G401.6 (cell line): ENCODE results near the gene EXOSC5.
"Not testable (repeated sequence)": the region's sequence is repeated elsewhere in the genome, so short reads cannot be mapped to it uniquely, and the experiment has no call there.

Experiments
- FAIRE-seq: peaks from 2 replicates; lab custom pipeline; 2012; peaks lifted over from hg19 to GRCh38; lab: Jason Lieb, UNC

Gene EXOSC5

GRCh38 chr19:41426116-41426841 lies 29.1 kb upstream of the EXOSC5 start:
- FAIRE-seq: no peak

GRCh38 chr19:41425174-41426115 lies 28.3 kb upstream of the EXOSC5 start:
- no peak for FAIRE-seq

- FAIRE-seq: no peak
These were observed 27.4 kb upstream of the EXOSC5 start for GRCh38 chr19:41424335-41425173.

GRCh38 chr19:41422955-41423354 lies 25.8 kb upstream of the EXOSC5 start:
- FAIRE-seq: no peak

- FAIRE-seq: no peak
These were observed 25.3 kb upstream of the EXOSC5 start for GRCh38 chr19:41422456-41422855.

GRCh38 chr19:41421973-41422372 lies 24.8 kb upstream of the EXOSC5 start:
- FAIRE-seq: no peak

- no peak for FAIRE-seq
These were observed 24.2 kb upstream of the EXOSC5 start for GRCh38 chr19:41421314-41421713.

DNA sequence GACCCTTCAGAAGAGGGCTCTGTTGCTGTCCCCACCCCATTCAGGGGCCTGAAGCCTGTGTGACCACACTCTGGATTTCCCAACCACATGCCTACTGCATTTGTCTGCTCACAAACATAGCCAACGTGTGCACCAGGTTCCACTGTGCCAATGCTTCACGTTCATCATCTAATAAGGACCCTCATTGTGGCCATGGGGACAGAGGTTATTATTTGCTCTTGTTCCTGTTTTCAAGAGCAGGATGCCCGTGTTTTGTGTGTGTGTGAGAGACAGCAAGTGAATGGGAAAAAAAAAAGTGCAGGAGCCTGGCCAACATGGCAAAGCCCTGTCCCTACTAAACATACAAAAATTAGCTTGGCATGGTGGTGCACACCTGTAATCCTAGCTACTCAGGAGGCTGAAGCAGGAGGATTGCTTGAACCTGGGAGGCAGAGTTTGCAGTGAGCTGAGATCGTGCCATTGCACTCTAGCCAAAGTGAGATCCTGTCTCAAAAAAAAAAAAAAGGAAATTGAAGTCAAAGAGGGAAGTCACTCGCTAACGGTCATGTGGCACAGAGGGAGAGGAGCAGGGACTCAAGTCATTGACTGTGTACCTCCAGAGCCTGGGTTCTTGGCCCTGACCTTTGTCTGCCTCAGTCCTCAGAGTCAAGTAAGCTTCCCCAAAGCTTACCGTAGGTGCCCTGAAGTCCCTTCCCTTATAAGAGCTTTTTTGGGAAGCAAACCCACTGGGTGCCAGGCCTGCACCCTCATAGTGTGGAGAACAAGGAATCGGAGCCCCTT lies 23.1 kb upstream of the EXOSC5 start:
- no peak for FAIRE-seq

GRCh38 chr19:41416194-41416674 lies 19.1 kb upstream of the EXOSC5 start:
- FAIRE-seq: no peak

DNA sequence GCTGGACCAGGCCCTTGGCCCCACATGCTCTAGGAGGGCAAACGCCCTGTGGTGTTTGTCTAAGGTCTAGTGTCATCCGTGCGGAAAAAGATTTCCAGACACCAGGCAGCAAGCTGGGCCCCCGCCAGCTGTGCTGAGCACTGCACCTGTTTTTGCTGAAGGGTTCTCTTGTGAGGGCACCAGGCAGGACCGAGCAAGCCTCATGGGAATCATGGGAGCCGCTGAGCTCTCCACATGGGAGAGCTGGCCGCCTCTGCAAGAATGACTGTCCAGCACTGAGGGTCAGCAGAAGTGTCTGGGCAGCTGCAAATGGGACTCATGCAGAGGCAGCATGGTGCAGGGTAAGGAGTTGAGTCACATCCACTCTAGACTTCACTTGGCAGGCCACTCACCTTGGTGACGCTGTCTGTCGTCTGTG lies 18.0 kb upstream of the EXOSC5 start:
- FAIRE-seq: no peak

- no peak for FAIRE-seq
These were observed 17.3 kb upstream of the EXOSC5 start for GRCh38 chr19:41414461-41414860.

- FAIRE-seq: no peak
These were observed 16.8 kb upstream of the EXOSC5 start for GRCh38 chr19:41413947-41414346.

DNA sequence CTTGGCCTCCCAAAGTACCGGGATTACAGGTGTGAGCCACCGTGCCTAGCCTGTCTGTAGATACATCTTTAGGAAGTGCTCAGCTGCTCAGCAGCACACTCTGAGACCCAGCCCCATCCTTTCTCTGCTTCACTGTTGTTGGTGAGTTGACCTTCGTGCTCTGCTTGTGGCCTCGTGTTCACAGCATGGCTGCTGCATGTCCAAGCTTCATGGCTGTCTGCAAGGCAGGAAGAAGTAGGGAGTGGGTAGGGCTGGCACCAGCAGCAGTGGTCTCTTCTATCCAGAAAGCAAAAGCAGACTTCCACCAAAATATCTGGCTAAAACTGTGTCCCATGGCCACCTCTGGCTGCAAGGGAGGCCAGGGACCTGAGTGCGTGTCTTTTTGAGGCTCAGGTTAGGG lies 15.8 kb upstream of the EXOSC5 start:
- FAIRE-seq: no peak

- FAIRE-seq: no peak
These were observed 14.8 kb upstream of the EXOSC5 start for GRCh38 chr19:41411968-41412265.

- FAIRE-seq: no peak
These were observed 14.2 kb upstream of the EXOSC5 start for GRCh38 chr19:41411100-41411967.

GRCh38 chr19:41410336-41411054 lies 13.3 kb upstream of the EXOSC5 start:
- FAIRE-seq: no peak

DNA sequence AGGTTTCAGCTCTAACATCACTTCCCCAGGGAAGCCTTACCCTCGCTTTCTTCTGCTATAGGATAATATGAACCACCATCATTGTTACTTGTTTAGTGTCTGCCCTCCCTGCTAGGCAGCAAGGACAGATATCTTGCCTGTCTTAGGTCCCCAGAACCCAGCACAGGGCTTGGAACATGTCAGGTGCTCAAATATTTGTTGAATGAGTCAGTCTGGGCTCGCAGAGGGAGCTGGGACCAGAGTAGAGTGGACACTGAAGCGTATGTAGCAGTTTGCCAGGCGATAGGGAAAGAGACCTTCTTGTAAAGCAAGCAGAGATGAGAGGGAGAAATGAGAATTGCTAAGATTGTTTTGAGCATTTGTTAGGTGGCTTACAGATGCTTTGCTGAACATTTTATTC lies 12.1 kb upstream of the EXOSC5 start:
- FAIRE-seq: no peak

GRCh38 chr19:41408846-41409245 lies 11.7 kb upstream of the EXOSC5 start:
- not testable (repeated sequence) for FAIRE-seq

- no peak for FAIRE-seq
These were observed 11.1 kb upstream of the EXOSC5 start for GRCh38 chr19:41408256-41408655.

DNA sequence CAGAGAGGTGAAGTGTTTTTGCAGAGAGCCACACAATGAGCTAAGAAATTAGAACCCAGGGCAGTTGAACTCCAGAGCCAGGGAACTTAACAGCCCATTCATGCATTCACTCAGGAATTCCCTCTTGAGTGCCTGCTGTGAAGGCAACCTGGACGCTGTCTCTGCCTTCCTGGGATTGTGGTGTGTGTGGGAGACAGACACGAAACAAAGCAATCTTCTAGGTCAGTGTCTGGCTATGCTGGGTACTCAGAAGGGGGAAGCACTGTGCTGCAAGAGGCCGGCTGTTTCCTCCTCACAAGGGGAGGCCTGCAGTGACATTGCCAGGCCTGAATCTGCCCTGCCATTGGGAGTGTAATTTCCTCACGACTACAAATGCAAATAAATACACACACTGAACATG lies 10.1 kb upstream of the EXOSC5 start:
- no peak for FAIRE-seq
